Fibroblast of lung (primary cell): ENCODE data around the gene OR2Z1.

Experiments used
- EZH2 ChIP-seq: IDR thresholded peaks from 2 replicates; pipeline ENCODE4 v1.5.1; 2012; ENCODE audit warnings: low read length, control low read depth, mild to moderate bottlenecking; ENCODE audit errors: missing control alignments
- TF ChIP-seq, protein P1 (sequence below), 2 donors: IDR thresholded peaks in 1 of 2; conservative IDR thresholded peaks in 1 of 2; 1 replicate in 1 of 2; 2 replicates in 1 of 2; pipeline ENCODE4 v1.5.1; 2011 to 2012; ENCODE audit warnings: low read length in 2 of 2, control low read depth in 1 of 2, inconsistent platforms in 1 of 2, low read depth in 1 of 2, mild to moderate bottlenecking in 1 of 2

DNA sequence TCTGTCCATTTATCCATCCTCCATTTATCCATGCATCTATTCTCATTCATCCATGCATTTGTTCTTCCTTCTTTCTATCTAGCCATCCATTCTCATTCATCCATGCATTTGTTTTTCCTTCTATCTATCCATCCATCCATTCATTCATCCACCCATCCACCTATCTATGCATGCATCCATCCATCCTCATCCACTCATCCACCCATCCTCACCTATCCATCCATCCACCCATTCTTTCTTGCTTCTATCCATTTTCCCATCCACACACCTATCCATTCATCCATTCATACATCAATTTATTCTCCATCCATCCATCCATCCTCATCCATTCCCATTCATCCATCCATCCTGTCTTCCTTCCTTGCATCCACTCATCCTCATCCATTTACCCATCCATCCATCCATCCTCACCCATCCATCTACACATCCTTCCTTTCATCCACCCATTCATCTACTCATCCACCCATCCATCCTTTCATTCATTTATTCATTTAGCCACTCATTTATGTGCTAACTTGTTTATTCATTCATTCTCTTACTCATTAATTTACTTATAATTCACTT is 43.1 kb upstream of the OR2Z1 start:
- TF ChIP-seq, protein P1, sequence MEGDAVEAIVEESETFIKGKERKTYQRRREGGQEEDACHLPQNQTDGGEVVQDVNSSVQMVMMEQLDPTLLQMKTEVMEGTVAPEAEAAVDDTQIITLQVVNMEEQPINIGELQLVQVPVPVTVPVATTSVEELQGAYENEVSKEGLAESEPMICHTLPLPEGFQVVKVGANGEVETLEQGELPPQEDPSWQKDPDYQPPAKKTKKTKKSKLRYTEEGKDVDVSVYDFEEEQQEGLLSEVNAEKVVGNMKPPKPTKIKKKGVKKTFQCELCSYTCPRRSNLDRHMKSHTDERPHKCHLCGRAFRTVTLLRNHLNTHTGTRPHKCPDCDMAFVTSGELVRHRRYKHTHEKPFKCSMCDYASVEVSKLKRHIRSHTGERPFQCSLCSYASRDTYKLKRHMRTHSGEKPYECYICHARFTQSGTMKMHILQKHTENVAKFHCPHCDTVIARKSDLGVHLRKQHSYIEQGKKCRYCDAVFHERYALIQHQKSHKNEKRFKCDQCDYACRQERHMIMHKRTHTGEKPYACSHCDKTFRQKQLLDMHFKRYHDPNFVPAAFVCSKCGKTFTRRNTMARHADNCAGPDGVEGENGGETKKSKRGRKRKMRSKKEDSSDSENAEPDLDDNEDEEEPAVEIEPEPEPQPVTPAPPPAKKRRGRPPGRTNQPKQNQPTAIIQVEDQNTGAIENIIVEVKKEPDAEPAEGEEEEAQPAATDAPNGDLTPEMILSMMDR (conservative IDR thresholded peaks at IDR 0.05 in 1 of 2, IDR thresholded peaks at IDR 0.05 in 1 of 2; ENCODE audit: low read depth in 1 of 2, low read length in 2 of 2): no peak
- no peak for TF ChIP-seq EZH2
